GM21360 (cell line): Measurements from ENCODE around the gene HADHB.
"Not testable (repeated sequence)": the region's sequence is repeated elsewhere in the genome, so short reads cannot be mapped to it uniquely, and the experiment has no call there.

ENCODE experiments used
- ATAC-seq: cut with Tn5 transposase; IDR thresholded peaks from one replicate; pipeline ENCODE4 v1.9.1; 2021; ENCODE audit warnings: mild to moderate bottlenecking, moderate library complexity; ENCODE audit not compliant: unreplicated experiment

HADHB gene

DNA sequence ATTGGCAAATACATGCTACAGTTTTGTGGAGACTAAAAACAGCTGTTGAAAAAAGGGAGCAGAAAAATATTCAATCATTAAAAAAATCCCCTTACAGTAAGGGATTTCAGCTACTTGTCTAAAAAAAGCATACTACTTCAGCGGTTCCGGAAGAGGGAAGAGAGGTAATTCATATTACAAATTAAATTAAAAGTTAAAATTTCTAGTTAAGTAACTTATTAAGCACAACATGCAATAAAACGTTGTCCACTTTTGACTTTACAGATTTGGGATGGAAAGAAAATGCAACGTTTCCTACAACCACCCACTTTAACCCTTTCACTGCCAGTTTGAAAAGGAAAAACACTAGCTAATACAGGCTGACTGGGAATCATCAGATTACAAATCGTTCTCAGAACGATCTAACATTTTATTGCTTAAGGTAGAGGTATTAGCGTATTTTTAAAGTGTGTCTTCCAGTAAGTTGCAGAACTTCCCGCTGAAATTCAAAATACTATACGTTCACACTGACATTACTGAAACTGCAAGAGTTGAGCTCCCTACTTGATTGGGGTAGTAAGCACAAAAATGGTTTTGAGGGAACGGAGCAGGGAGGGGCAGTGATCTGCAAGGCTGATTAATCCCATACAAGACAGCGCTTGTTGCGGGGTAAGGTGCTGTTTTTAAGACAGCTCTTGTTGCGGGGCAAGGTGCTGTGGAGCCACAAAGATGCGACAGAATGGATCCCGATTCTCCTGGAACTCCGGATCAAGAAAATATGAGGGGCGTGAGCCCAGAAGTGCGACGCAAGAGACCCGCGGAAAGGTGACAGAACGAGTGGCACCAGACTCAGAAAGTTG, 1.1 kb upstream of the HADHB start:
- ATAC-seq, result no peak

DNA sequence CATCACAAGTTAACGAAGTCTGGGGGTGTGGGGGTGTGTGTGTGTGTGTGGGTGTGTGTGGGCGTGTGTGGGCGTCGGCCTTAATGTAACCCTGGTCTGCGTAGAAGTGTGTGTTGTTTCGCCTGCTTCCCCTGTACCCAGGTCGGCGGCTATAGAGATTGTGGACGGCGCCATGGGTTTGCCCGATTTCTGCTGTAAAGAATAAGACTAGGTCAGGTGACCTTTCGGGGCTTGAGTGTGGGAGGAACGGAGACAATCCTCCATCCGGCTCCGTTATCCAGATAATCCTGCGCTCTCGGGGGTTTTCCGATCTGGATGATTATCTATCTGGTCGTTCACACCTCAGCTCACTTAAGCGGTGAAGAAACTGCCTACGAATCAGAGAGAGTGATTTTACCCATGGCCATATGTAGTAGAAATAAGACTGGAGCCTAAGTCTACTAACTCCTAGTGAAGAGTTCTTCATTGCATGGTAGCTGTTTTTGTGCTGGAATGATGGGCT, 543 bp downstream of the HADHB start:
- ATAC-seq, result peak; percentile 20

DNA sequence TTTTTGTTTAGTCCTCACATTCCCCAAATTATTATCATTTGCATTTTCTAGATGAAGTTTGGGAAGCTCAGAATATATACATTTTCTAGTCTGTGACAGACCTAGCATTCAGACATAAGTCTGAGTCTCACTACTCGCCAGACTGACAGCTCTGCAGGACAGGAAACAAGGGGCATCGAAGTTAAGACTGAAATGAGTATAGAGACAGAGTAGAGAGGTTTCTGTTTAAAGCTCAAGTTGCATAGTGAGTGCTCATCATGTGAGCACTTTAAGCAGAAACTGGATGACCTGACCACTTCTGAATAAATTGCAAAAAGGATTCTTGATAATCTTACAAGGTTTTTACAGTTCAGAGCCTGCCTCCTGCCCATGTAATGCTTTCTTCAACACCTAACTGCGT, 1.1 kb downstream of the HADHB start:
- ATAC-seq, result peak; percentile 48

DNA sequence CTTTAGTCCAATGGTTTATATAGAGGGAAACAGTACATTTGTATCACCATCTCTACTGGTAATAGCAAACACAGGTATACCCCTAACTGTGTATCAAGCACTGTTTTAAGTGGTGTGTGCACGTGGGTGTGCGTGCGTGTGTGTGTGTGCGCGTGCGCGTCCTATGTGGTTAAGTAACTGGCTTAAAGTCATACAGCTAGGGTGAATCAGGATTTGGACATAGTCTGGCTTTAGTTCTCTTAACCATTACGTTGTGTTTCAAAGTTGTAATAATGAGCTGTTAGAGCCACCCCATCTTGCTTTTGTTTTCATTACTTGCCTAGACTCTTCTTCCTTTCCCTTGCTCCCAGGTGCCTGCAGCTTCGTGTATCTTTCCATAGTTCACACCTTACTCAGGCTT, 2.1 kb downstream of the HADHB start:
- no peak for ATAC-seq

DNA sequence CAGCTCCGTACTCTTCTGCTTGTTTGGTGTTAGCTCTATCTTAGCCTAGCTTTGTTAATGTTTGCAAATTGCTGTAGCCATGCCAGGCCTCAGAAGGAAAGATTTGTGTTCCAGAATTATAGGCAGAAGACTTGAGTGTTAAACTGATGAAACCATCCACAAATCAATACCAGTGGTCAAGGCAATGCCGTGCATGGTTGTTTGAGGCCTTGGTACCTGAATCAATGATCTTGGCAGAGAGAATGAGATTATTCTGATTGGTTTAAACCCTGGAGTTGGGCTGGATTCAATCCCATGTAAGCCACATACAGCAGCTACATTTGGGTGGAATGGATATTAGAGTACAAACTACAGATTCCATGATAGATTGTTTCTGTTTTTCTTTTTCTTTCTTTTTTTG, 4.9 kb downstream of the HADHB start:
- no peak for ATAC-seq

DNA sequence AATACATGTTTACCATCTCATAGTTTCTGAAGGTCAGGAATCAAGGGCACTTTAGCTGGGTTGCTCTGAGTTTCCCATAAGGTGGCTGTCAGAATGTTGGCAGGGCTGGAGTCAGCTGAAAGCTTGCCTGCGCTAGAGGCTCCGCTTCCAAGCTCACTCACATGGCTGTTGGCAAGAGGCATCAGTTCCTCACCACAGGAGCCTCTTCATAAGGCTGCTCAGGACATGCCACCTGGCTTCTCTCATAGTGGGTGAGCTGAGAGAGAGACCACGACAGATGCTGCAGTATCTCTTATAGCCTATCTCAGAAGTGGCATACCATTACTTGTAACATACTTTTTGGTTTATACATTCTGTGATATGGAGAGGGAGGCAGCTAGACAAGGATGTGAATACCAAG, 7.2 kb downstream of the HADHB start:
- ATAC-seq, result no peak

DNA sequence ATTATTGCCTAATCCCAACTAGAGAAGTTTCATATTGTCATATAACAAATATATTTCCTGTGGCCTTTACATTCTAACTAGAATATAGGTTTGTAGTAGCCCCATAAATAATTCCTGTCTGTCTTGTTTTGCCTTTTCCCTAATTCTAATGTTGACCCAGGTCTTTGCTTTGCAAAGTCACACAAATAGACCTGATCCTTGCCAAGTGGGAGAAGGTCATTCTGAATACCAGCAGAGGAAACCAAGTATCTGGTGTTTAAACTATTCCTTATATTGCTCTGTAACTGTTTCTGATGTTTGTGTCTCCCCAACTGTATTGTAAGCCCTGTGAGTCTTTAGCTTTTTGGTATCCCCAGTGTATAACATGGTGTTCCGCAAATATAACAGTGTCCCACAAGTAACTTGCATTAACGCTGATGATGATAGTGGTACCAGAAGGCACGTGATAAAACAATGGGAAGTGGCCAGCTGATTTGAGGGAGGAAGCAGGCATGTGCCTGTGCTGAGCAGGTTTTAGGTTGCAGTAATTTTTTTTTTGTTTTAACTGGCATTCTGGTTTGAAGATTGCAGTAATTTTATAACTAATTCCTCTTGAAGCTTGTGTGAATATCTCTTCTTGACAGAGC, 11.1 kb downstream of the HADHB start:
- ATAC-seq, result no peak

DNA sequence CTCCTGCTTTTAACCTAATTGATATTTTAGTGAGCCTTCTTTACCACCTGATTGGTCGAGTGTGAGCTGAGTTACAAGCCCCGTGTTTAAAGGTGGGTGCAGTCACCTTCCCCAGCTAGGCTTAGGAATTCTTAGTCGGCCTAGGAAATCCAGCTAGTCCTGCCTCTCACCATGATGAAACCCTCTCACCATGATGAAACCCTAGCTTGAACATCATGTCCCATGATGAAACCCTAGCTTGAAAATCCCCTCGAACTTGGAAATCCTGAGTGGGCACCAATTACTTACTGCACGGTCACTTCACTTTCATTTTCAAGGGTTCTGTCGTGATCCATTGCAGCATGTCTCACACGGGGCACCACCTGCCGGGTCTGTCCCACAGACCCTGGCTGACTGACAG, 14.1 kb downstream of the HADHB start:
- not testable (repeated sequence) for ATAC-seq

DNA sequence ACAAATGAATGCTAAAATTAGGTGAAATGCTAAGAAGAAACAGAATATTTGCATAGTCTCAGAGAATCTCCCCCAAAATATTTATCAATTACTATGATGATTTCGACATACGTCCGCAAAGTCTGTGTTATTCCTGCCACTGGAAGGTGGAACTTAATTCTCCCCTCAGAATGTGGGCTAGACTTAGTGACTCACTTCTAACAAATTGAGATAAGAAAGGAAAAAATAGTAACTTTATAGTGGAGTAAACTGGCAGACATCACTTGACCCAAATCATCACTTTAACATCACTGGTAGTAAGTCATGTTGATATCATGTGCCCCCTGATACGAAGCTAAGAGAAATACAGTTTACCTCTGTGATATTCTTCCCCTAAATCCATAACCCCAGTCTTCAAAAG, 23.5 kb downstream of the HADHB start:
- no peak for ATAC-seq

DNA sequence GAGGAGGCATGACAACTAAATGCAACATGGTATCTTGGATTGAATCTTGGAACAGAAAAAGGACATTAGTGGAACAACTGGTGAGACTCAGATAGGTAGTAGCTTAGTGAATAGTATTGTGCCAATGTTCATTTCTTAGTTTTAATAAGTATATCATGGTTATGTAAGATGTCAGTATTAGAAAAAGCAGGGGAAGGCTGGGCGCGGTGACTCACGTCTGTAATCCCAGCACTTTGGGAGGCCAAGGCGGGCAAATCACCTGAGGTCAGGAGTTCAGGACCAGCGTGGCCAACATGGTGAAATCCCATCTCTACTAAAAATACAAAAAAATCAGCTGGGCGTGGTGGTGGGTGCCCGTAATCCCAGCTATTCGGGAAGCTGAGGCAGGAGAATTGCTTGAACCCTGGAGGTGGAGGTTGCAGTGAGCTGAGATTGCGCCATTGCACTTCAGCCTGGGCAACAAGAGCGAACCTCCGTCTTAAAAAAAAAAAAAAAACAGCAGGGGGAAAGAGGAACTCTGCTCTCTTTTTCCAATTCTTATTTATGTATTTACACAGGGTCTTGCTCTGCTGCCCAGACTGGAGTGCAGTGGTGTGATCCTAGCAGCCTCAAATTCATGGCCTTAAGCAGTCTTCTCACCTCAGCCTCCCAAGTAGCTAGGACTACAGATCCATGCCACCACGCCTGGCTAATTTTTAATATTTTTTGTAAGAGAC, 24.1 kb downstream of the HADHB start:
- ATAC-seq, result not testable (repeated sequence)

DNA sequence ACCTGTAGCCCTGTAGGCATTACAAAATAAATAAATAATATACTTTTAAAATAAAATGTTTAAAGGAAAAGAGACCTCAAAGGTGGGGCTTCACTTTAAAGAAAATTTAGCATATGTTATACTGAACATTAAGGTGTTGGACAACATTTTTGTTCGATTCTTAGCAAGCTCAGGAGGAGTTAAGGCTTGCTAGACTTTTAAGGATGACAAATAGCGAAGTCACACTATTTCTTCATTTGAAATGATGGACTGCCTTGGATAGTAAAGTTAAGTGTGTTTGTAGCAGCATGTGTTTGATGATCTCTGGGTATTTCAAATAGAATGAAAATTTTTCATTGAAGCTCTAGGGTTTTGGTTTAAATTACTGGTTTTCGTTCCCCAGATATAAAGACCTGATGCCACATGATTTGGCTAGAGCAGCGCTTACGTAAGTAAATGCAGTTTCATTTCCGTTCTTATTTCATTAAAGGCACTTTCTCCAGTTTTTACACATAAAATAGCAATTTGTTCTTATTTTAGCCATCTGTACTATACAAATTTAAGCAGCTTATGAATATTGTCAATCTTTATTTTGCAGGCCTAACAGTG, 24.9 kb downstream of the HADHB start:
- ATAC-seq, result no peak

DNA sequence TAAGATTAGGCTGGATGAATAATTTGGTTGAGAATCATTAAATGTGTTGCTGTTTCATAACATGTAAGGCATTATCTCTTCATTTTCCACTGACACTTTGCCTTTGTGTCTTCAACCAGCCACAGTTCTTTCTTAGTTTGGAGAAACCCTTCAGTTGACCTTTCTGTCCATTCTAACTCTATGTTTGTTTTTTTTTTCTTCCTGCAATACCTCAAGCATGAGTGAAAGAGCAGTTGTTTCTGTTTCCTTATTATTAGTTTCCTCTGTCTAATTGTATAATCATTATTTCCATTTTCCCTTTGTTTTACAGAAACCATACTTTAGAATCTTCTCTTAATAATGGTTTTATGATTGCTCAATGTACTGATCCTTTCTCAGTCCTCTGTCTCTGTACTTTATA, 25.6 kb downstream of the HADHB start:
- ATAC-seq, result no peak

DNA sequence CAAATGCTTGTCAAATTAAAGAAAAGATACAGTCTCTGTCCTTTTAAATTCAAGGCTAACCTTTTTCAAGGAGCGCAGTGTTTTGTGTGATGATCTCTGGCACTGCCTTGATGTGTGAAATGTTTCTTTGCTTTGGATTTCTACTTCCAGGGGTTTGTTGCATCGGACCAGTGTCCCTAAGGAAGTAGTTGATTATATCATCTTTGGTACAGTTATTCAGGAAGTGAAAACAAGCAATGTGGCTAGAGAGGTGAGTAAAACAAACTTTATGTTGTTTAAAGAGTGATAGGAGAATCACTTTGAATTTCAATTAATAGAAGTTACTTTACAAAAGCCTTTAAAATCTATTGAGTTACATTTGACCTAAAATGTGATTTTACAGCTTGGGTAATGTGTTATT, 28.8 kb downstream of the HADHB start:
- no peak for ATAC-seq

DNA sequence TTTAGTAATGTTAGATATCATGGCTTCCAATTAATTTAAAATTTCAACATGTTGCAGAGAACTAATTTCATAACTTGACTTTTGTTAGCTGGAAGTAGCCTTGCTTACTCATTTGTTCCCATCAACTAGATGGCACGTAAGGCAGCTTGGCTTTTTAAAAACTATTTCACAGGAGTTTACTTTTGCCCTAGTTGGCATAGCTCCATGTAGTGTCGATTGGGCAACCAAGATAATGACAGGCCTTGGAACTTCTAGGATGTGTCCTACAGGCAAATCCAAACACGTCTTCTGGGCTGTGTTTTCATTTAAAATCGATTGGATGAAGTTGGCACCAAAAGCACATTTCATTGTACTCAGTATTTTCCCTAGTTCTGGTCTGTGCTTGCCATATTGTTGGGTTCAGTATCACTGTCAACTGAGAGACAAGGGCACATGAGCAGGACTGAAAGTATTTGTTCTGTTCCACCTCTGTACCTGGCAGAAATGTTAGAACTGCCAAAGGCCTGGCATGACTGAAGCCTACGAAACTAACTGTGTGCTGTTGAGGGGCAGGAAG, 29.4 kb downstream of the HADHB start:
- no peak for ATAC-seq

DNA sequence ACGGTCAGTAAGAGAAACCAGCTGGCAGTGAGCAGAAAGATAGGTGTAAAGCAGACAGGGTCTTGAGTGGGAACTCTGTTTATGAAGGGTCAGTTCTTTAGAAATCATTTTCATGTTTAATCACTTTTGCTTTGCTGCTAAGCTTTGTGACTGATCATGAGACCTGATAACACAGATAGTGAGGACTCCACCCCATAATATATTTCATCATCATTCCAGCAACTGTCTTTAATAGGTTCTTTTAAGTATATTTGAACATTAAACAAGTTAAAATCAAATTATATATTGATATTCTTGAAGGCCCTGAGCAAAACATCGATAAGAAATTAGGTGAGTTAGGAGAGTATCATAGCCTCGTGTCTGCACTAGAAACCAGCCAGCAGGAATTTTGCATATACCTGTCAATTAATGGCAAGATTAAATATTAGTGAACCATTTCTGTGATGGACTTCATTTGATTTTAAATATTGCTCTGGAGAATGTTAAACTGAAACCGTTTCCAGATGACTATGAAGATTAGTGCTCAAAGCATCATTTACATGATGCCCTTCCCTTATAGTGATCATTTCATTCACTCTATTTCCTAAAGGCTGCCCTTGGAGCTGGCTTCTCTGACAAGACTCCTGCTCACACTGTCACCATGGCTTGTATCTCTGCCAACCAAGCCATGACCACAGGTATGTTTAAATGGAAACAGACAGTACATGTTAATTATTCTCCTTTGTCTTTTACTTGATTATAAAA, 31.9 kb downstream of the HADHB start:
- no peak for ATAC-seq

DNA sequence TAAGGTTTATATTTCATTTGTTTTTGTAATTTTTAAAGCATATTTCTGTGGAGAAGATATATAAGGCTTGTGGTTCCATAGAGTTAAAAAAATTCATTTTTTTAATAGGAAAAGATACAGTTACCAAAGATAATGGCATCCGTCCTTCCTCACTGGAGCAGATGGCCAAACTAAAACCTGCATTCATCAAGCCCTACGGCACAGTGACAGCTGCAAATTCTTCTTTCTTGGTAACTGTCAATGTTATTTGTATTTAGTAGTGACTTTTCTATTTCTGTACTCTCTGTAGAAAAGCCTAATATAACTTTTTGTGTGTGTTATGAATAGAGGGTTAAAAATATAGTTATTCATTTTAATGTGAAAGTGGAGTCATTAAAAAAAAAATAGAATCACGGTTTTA, 35.1 kb downstream of the HADHB start:
- no peak for ATAC-seq

DNA sequence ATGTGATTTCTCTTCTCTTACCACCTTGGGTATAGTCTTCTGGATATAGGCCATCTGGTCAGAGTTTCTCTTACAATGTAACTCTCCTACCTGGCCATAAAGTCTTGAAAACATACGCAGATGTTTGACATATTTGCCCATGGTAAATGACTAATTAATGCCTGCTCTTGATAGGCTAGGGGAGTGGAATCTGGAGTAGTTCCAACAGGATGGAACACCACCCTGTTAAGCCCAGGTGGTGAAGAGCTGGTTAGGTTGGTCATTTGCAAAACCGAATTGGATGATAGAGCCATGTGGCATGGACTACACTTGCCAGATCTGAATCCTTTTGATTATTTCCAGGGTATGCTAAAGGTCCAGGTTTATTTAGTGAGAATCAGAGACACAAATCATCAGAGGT, 36.5 kb downstream of the HADHB start:
- no peak for ATAC-seq

DNA sequence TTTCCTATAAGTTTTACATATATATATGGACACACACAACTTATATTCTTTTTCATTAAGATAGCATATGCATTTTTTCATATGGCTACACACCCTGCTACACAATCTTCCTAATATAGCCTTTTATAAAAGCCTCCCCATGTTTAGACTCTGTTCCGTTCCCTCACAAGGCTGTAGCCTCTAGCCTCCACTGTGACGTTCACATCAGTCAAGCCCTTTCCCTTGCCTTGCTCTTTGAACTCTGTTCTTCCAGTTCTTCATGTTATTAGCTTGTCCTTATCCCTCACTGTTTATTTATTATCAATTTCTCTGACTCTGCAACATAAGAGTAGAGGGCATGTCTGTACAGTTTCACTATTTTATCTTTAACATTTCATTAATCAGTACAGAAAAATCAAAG, 38.9 kb downstream of the HADHB start:
- ATAC-seq, result no peak

DNA sequence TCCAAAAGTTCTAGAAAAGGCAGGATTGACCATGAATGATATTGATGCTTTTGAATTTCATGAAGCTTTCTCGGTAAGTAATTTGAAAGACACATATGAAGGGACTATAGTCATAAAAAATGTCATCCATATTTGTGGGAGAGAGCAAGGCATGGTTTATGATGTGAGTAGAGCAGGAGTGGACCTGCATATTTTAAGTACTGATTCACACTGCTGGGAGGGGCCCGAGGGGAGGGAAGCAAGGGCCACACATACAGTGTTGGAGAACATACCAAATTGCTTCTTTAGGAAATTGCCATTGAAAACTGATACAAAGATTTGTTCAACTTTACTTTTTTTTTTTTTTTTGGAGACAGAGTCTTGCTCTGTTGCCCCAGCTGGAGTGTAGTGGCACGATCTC, 39.4 kb downstream of the HADHB start:
- ATAC-seq, result no peak

DNA sequence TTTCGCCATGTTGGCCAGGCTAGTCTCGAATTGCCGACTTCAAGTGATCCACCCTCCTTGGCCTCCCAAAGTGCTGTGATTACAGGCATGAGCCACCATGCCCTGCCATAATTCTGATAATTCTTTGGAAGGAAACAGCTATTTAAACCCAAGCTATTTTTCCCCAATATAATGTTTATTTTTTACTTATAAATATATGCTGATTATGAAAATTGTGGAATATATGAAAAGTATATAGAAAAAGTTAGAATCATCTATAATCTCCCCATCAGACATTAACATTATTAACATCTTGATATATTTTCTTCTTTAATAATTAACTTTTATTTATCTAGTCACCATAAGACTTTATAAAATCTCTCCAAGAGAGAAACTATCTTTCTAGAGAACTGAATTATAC, 41.2 kb downstream of the HADHB start:
- no peak for ATAC-seq
